Inferior parietal cortex (tissue), 1 donor: ENCODE results near the gene INVS.
"Not testable (repeated sequence)": the region's sequence is repeated elsewhere in the genome, so short reads cannot be mapped to it uniquely, and the experiment has no call there.

Experiments
- DNase-seq: peaks from one replicate; pipeline ENCODE4 v3.0.0-alpha.2; 2016; ENCODE audit errors: extremely low spot score

The INVS gene

DNA sequence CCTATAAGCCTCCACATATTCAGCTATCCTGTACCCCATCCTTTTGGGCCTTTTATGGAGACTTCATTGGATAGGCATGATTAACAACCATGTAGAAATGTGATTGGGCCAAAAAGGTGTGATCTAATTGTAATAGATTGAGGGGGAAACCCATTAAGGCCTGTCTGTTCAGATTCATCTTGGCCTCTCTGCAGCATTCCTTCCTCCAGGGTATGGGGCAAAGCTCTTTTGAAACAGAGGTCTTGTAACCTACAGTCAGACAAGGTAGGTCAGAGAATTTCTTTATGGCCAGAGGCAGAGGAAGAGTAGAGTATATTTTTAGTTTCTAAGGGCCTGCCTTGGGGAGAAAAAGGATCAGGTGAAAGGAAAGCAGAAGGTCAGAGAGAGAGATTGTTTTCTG, 98.5 kb downstream of the INVS start:
- DNase-seq, result no peak

DNA sequence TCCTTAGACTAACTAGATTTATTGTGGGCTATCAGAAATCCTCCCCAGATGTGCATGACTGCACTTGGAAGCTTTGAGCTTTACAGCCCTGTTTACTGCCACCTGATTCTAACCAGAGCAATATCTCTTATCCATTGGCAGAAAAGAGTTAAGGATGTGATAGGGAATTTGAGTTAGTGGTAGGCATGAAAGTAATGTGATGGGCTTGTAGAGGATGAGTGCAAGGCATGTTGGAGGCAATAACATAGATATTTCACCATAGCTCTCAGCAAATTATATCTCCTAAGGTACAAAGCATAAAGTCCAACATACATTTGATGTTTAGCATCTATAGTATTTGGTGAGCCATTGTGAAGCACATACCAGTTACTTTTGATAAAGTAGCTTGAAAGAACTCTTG, 103.8 kb downstream of the INVS start:
- no peak for DNase-seq

DNA sequence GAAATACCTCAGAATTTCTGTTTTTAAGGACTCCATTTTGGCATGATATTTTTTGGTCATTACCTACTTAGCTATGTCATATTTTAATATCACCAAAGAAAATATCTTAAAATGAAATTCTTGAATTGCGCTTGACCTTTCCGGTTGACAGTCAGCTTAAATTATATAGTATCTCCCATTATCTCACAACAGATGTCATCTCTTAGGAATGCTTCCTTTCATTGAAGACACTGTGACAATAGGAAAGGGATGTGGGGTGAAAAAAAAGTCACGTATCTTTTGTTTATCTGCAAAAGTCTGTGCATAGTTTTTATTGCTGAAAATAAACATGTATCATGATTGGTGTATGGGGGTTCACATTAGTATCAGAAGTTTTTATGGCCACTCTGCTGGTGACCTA, 105.8 kb downstream of the INVS start:
- DNase-seq, result no peak

DNA sequence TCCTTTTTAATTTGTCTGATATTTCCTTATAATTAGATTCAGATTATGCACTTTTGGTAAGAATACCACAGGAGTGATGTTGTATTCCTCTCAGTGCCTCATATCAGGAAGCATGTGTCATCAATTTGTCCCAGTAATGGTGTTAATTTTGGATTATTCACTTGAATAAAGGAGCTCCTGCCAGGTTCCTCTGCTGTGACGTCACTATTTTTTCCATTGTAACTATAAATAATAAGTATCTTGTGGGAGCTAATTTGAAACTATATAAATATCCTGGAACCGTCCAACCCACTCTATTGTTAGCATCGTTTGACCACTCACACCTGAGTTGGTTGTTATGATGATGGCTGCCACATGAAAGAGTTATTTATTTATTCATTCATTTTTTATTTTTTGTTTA, 107.9 kb downstream of the INVS start:
- DNase-seq, result no peak

DNA sequence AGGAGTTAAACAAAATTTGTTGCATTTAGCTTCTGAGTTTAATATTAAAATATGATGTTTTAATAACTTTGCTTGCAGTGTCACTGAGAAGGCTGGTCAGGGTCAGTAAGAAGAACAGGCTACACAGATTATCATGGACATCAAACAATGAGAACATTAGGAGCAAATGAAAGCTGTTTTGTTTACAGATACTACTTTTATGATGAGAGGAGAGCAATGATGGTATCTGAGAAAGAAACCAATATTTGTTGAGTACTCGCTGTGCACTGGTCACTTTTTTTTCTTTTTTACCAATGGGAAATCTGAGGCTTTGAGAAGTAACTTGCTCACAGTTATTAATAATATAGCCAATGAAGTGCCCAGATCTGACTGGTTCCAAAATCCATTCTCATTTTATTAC, 109.6 kb downstream of the INVS start:
- DNase-seq, result no peak

DNA sequence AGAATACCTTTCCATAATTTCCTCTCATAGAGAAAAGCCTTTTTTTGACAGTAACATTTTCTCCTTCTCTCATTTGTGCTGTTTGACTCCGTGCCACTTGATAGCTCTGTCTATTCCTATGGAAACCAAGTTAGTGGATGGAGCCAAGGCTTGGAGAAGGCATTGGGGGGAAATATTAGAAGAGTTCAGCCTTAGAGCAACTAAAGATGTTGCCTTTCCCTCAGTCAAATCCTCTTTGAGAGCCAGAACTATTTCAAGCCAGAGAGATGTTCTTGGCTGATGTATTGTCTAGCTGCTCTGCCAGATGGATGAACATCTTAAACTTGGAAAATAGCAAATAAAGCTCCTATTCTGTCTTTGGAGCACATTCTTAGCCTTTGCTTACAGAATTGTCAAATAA, 112.4 kb downstream of the INVS start:
- peak; percentile 27 for DNase-seq

DNA sequence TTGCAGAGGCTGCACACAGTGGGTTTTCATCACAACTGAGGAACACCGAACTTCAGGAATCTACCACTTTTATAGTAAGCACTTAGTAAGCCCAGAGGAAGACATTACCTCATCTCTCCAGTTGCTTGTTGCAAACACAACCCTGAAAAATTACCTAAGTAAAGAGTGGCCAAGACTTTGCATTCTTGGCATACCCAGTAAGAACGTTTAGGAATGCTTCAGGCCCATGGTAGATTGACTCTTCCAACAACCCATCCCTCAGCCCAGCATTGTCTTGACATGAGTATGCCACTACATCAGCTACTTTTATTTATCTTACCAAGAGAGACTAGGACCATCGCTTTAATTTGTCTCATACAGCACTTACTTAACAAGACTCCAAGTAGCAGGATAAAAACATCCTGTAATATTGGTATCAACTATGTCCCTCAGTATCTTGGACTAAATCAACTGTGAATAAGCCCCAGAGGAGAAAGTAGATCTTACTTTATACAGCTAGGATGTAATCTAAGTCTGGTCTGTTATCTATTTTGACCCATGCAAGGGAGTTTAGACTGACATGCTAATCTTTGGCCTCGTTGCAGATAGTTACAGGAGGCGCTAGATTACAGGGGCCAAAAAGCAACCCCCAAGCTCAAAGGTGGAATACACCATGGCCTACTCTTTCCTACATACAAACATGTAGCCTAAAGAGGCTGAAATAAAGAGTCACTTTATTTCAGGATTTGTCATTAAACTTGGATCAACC, 114.9 kb downstream of the INVS start:
- no peak for DNase-seq

DNA sequence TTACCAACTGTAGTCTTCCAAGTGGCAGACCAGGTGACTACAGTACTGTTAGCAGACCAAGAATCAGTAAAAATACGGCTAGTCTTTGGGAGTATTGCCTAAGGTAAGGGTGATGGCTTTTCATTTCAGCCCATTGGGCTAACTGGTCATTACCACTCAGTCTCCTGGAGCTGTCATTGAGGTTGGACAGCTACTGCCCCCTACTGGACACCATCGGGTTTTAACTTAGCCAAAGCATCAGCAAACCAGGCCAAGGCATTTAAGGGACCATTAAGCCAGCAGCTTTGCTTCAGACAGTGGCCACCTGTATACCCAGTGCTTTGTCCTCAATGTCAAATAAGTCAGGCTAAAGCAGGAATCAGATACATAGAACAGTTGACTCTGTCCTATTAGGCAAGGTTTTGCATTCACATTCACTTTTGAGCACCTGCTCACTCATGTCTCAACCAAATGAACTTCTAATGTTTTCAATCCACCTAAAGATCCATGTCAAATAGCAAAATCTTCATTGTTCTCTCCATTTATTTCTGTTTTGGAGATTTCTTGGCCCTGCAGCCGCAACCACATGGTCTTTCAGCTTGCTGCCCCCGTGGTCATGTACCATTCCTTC, 117.2 kb downstream of the INVS start:
- peak; percentile 52 for DNase-seq

DNA sequence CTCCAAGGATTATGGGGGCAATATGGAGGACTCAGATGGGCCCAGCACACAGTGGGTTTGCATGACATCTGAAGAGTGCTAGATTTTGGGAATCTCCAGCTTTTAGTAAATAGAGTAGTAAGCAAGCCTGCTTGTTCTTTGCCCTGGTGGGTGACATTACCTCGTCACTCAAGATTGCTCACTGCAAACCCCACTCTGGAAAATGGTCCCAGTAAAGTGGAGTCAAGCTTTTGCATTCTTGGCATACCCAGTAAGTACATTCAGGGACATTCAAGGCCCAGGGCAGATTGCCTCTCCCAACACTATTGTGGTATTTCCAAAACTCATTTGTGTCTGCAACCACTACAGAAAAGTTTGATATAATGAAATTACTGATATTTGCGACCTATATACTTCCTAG, 118.5 kb downstream of the INVS start:
- DNase-seq, result no peak

DNA sequence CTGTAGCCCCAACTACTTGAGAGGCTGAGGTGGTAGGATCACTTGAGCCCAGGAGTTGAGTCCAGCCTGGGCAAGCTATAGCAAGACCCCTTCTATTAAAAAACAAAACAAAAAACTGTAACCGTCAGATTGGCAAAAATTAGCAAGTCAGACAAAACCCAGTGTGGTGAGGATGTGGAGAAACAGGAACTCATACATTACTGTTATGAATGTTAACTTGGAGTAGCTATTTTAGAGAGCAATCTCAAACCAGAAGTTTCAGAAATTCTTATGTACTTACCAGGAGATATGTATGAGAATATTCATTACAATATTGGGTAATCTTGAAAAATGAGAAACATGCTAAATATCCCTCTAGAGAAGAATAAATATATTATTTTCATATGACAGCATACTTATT, 120.3 kb downstream of the INVS start:
- DNase-seq, result no peak

DNA sequence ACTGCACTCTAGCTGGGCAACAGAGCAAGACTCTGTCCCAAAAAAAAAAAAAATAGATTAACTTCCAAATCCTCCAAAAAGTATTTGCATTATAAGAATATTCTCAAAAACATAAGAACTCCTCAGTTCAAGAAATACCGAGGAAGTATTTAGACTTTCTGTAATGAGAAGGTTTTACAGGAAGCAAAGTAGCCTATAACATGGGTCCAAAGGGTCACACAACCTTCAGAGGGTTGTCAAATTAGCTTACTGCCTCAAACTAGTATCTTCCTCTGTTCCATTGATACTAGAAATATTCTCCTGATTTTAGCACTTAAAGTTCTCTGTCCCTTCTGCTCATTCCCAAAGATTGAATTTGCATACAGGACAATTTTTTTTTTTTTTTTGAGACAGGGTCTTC, 121.9 kb downstream of the INVS start:
- no peak for DNase-seq

DNA sequence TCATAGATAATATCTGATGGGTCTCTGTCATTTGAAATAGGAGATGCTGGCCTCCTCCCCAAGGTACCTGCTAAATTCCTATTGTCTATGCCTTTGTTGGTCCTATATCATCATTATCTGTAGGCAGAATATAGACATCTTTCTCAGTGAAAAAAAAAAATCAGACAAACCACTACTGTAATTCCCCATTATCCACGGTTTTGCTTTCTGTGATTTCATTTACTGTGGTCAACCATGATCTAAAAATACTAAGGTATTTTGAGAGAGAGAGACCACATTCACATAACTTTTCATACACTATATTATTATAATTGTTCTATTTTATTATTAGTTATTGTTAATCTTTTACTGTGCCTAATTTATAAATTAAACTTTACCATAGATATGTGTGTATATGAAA, 122.5 kb downstream of the INVS start:
- no peak for DNase-seq

DNA sequence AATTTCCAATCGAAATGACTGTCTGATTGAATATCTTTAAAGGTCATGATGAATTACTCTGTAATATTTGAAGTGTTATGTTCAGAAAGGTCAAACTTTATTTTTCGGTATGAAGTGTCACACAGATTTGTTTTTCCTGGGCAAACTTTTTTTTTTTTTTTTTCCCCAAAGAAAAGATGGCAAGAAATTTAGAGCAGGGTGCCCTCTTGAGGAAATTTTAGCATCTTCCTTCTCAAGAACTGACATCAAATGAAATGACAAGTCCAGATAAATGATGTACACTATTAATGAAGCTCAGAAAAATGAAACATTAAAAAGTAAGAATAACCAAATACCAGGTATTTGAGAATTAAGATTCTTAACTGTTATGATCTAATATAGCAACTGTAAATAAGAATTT, 123.6 kb downstream of the INVS start:
- DNase-seq, result peak; percentile 68

DNA sequence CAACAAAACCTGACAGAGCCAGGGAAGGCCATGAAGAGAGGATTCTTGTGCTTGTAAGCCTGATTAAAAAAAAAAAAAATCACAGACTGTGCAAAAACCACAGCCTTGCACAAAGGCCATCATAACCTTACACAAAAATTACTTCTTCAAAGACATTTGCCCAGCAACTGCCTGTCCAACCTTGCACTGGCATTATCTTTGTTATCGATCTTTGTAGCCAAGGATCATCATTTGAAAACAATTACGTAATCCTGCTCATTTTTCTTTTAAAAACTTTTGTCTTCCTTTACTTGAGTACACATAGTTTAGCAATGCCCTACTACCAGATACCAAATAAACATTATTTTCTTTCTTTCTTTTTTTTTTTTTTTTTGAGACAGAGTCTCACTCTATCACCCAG, 128.6 kb downstream of the INVS start:
- DNase-seq, result no peak

DNA sequence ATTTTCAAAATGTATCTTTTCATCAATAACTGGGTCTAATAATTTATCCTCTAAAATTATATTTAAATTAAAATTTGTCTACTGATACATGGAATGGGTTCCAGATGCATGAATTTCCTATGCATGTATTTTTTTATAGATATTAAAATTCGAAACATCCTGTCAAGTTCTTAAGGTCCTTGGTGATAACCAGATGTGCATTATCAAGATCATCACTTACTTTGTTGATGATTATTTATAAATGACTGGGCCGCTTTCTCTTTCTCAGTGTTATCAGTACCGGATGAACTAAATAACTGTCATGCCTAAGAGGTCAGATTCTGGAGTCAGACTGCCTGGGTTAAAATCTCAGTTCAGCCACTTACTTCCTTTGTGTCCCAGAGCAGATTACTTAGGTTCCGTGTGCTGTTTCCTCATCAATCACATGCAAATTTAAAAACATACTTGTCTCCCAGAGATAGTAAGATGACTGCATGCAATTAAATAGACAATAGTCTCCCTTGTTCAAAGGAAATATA, 129.4 kb downstream of the INVS start:
- DNase-seq, result no peak

DNA sequence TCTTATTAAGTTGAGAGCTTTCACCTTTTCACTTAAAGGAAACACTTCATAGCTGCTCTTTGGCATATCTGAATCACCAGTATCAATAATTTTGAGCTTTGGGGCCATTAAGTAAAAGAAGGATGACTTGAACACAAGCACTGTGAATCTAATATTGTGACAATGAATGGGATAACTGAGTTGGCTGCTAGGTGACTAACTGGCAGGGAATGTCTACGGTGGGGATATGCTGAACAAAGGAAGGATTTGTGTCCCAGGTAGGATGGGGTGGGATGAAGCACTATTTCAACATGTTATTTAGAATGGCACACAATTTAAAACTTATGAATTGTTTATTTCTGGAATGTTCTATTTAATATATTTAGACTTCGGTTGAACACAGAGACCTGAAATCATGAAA, 130.1 kb downstream of the INVS start:
- no peak for DNase-seq

DNA sequence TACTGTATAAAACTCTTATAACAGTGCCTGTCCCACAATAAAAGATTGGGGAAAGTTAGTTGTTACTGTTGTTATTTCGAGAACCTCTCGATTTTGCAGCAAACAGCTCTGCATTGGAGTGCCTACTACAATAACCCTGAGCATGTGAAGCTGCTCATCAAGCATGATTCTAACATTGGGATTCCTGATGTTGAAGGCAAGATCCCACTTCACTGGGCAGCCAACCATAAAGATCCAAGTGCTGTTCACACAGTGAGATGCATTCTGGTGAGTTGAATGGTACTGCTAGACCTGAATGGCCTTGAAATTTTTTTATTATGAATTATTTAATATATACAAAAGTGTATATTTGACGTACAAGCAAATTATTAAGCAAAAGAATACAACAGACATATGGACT, 130.5 kb downstream of the INVS start:
- no peak for DNase-seq

DNA sequence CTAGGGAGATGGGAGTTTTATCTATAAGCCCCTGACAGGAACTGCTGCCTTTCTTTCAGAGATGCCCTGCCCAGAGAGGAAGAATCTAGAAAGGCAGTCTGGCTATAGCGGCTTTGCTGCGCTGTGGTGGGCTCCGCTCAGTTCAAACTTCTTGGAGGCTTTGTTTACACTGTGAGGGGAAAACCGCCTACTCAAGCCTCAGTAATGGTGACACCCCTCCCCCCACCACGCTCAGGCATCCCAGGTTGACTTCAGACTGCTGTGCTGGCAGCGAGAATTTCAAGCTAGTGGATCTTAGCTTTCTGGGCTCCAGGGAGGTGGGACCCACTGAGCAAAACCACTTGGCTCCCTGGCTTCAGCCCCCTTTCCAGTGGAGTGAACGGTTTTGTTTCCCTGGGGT, 137.9 kb downstream of the INVS start:
- DNase-seq, result not testable (repeated sequence)

DNA sequence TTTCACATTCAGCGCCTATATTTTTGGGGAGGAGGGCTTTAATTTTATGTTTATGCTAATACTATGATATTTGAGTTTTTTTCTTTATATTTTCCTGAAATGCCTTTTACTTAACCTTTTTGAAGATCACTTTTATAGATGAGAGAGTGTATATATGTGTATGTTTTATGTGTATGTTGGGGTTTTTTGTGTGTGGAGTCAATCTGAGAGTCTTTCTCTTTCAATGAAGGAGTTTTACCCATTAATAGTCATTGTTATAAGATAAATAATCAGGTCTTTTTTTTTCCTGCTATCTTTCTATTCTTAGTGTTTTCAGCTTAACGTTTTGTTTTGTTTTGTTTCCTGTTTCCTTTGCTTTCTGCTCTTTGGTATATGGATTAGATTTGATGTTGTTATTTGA, 141.5 kb downstream of the INVS start:
- no peak for DNase-seq

DNA sequence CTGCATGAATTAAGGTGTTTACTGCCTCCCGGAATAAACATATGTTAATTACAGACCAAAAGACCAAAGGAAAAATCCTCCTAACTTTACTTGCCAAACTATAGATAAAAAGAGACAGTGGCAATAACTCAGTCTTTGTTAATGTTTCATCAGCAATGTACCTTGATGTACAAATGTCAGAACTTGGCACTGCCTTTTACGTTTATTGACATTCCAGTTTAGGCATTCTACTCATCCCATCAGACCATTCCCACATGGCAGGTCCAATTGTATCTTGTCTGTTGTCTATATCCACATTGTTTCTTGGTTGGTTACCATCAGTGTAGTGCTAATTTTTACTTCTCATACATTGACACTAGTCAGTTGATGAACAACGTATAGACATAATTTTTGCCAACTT, 168.2 kb downstream of the INVS start:
- no peak for DNase-seq

DNA sequence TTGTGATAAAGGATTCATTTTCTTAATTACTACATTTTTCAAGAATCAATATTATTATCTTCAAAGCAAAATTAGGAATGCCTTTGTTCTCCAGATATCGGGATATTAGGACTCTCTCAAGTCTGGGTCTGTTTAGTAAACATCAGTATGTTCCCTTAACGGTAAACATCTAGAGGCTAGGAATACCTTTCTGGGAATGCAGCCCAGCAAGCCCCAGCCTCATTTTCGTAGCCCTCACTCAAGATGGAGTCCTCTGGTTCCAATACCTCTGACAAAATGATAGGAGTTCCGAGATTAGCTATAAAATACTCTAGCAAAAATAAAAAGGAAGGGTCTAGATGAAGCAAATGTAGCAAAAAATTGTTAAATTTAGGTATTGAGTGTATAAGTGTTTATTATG, 169.2 kb downstream of the INVS start:
- no peak for DNase-seq

DNA sequence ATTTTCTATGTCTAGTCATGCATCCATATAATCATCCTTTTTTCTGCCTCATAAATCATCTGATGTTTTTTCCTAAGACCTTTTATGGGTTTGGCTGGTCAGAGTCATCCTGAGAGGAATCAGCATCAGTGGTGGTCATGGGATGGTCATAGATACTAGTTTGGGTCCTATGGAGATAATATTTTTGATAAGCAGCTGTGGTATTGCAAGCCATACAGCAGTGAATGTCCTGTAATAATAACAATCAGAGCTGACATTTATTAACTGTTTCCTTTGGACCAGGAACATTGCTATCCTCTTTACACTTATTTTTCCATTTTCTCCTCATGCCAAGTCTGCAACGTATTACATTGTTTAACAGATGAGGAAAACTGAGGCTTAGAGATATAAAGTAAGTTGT, 170.6 kb downstream of the INVS start:
- no peak for DNase-seq

DNA sequence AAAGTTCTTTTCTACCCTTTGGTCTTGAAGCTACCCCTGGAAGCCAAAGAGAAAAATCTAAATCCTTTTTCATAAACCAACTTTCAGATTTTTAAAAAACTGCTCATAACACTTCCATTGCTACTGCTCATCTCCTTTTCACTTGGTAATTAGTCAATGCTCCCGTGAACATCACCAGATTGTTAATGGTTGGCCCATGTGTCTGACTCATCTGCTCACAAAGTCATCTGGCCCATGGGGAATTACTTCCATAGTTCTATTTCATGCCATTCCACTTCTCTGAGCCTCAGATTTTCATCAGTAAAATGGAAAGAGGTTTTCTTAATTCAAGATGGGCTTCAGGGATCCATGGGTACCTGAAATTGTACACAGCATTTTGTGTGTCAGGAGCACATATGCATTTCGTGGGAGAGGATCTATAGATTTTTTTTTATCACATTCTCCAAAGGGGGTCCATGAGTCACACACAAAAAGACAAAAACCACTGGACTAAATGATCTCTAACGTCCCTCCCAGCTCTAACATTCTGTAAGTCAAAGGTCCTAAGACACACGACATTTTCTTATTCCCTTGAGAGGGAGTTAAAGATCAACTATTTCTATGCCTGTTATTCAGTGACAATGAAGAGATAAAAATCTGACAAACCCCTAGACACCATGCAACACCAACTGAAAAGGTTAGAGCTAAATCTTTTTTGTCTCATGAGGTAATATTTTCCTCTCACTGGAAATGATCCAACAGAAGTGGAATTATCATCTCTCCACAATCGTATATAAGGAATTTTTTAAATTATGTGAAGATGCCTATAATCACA, 178.3 kb downstream of the INVS start:
- no peak for DNase-seq
